ENCODE measurements around the gene DNAJC30.

DNA sequence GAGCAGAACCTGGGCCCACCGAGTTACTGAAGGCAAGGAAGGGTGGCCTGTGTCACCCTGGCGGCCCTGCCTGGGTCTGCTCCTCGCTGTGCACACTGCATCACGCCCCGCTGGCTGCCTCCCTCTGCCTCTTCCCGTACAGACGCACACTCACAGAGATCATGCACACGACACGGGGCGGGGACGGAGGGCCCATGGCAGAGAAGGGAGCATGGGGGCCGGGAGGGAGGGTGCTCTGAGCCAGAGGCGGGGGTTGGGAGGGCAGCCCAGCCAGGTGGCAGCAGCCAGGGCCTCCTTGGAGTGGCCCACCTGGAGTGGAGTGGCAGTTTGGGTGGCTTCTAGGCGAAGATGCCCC lies 16.8 kb upstream of the DNAJC30 start:
- TF ChIP-seq SUZ12 (IDR thresholded peaks at IDR 0.05; ENCODE audit: extremely low read depth, insufficient read depth, insufficient read length) (no peak), YY1 (IDR thresholded peaks at IDR 0.05; ENCODE audit: insufficient read depth, insufficient read length) (no peak)

All from NT2/D1 (cell line).